GM10266 (cell line): ENCODE measurements around the gene FYN.

Experiments used
- DNase-seq: peaks from one replicate; pipeline ENCODE4 v3.0.0; 2012; ENCODE audit errors: extremely low spot score
- CTCF ChIP-seq: IDR thresholded peaks from 2 replicates; pipeline ENCODE4 v1.5.1; 2012; ENCODE audit warnings: mild to moderate bottlenecking, low read depth; ENCODE audit not compliant: control insufficient read depth, insufficient read depth; ENCODE audit errors: missing control alignments

FYN gene

GRCh38 chr6:111774346-111774703, 98.9 kb downstream of the FYN start:
- no peak for DNase-seq
- no peak for TF ChIP-seq CTCF

GRCh38 chr6:111773501-111774345, 99.5 kb downstream of the FYN start:
- DNase-seq: no peak
- TF ChIP-seq CTCF: no peak

GRCh38 chr6:111772381-111772780, 100.9 kb downstream of the FYN start:
- DNase-seq: no peak
- no peak for TF ChIP-seq CTCF

GRCh38 chr6:111771629-111772028, 101.6 kb downstream of the FYN start:
- DNase-seq: no peak
- no peak for TF ChIP-seq CTCF

- no peak for TF ChIP-seq CTCF
- DNase-seq: no peak
Observed at GRCh38 chr6:111771094-111771432, 102.2 kb downstream of the FYN start.

- DNase-seq: no peak
- no peak for TF ChIP-seq CTCF
Observed at GRCh38 chr6:111770263-111771093, 102.8 kb downstream of the FYN start.

GRCh38 chr6:111769365-111770152, 103.7 kb downstream of the FYN start:
- DNase-seq: no peak
- TF ChIP-seq CTCF: no peak
